ENCODE measurements around the gene KCNJ11. TPM values are rescaled to one million over a fixed set of nuclear protein-coding genes. Genes with fewer than 3 reads are reported as not detected.
"Not testable (repeated sequence)": the region's sequence is repeated elsewhere in the genome, so short reads cannot be mapped to it uniquely, and the experiment has no call there.

Gene KCNJ11
- polyA plus RNA-seq (2013, experiment 1 of 4), result 6.3 TPM
- polyA plus RNA-seq (2013, experiment 2 of 4), result 4.3 TPM
- 4.4 TPM for polyA plus RNA-seq (2013, experiment 3 of 4)
- polyA plus RNA-seq (2013, experiment 4 of 4), result 4.5 TPM

- Histone ChIP-seq H3K4me1 (ENCODE audit: control insufficient read depth, insufficient read depth, low read length) (no peaks in the 10 kb centered on the region), H3K36me3 (ENCODE audit: control insufficient read depth, insufficient read depth, low read length) (no peaks in the 10 kb centered on the region), H3K4me3 (ENCODE audit: insufficient read depth, low read depth, low read length) (peak within 1 kb of the TSS; percentile 50), H3K27ac (ENCODE audit: insufficient read depth, low read depth, low read length, poor library complexity, severe bottlenecking) (no peak within 1 kb of the TSS), H3K27me3 (ENCODE audit: control insufficient read depth, insufficient read depth, low read length, poor library complexity, severe bottlenecking) (peaks cover 9% of the 10 kb centered on the region), H3K9me3 (ENCODE audit: control insufficient read depth, low read length) (no peaks in the 10 kb centered on the region)
- 3 to 4% methylated on average over 53 of the region's 53 CpGs for WGBS, 2 experiments
These were observed at the start of gene KCNJ11 for GRCh38 chr11:17388609-17389210. Gene KCNJ11 (minus strand): TSS chr11:17388659. CDS start chr11:17388091, 568 bp downstream.

- WGBS, 2 experiments, result 86 to 88% methylated on average over 3 of the region's 3 CpGs
- no peak overlapping the region for H3K4me3 ChIP-seq (ENCODE audit: insufficient read depth, low read depth, low read length)
- no peaks in the 10 kb centered on the region for H3K36me3 ChIP-seq (ENCODE audit: control insufficient read depth, insufficient read depth, low read length)
- no peaks in the 10 kb centered on the region for H3K27me3 ChIP-seq (ENCODE audit: control insufficient read depth, insufficient read depth, low read length, poor library complexity, severe bottlenecking)
- H3K27ac ChIP-seq (ENCODE audit: insufficient read depth, low read depth, low read length, poor library complexity, severe bottlenecking), result no peak overlapping the region
- peaks cover 10% of the 10 kb centered on the region for H3K4me1 ChIP-seq (ENCODE audit: control insufficient read depth, insufficient read depth, low read length)
- H3K9me3 ChIP-seq (ENCODE audit: control insufficient read depth, low read length), result no peaks in the 10 kb centered on the region
These were observed 48.9 kb upstream of the KCNJ11 start for GRCh38 chr11:17437366-17437765.

- no peaks in the 10 kb centered on the region for H3K36me3 ChIP-seq (ENCODE audit: control insufficient read depth, insufficient read depth, low read length)
- no peaks in the 10 kb centered on the region for H3K9me3 ChIP-seq (ENCODE audit: control insufficient read depth, low read length)
- H3K4me3 ChIP-seq (ENCODE audit: insufficient read depth, low read depth, low read length), result no peak overlapping the region
- H3K27ac ChIP-seq (ENCODE audit: insufficient read depth, low read depth, low read length, poor library complexity, severe bottlenecking), result no peak overlapping the region
- peaks cover 15% of the 10 kb centered on the region for H3K4me1 ChIP-seq (ENCODE audit: control insufficient read depth, insufficient read depth, low read length)
- no peaks in the 10 kb centered on the region for H3K27me3 ChIP-seq (ENCODE audit: control insufficient read depth, insufficient read depth, low read length, poor library complexity, severe bottlenecking)
- WGBS, 2 experiments, result 88 to 95% methylated on average over 4 of the region's 4 CpGs
These were observed 45.6 kb upstream of the KCNJ11 start for GRCh38 chr11:17434108-17434507.

GRCh38 chr11:17432002-17432401, 43.5 kb upstream of the KCNJ11 start:
- no peak overlapping the region for H3K4me3 ChIP-seq (ENCODE audit: insufficient read depth, low read depth, low read length)
- peaks cover 15% of the 10 kb centered on the region for H3K4me1 ChIP-seq (ENCODE audit: control insufficient read depth, insufficient read depth, low read length)
- H3K27me3 ChIP-seq (ENCODE audit: control insufficient read depth, insufficient read depth, low read length, poor library complexity, severe bottlenecking), result no peaks in the 10 kb centered on the region
- H3K36me3 ChIP-seq (ENCODE audit: control insufficient read depth, insufficient read depth, low read length), result no peaks in the 10 kb centered on the region
- no peaks in the 10 kb centered on the region for H3K9me3 ChIP-seq (ENCODE audit: control insufficient read depth, low read length)
- 86 to 87% methylated on average over 7 of the region's 7 CpGs for WGBS, 2 experiments
- no peak overlapping the region for H3K27ac ChIP-seq (ENCODE audit: insufficient read depth, low read depth, low read length, poor library complexity, severe bottlenecking)

- Histone ChIP-seq H3K4me1 (ENCODE audit: control insufficient read depth, insufficient read depth, low read length) (peaks cover 15% of the 10 kb centered on the region), H3K27me3 (ENCODE audit: control insufficient read depth, insufficient read depth, low read length, poor library complexity, severe bottlenecking) (no peaks in the 10 kb centered on the region), H3K9me3 (ENCODE audit: control insufficient read depth, low read length) (no peaks in the 10 kb centered on the region), H3K27ac (ENCODE audit: insufficient read depth, low read depth, low read length, poor library complexity, severe bottlenecking) (no peak overlapping the region), H3K4me3 (ENCODE audit: insufficient read depth, low read depth, low read length) (no peak overlapping the region), H3K36me3 (ENCODE audit: control insufficient read depth, insufficient read depth, low read length) (no peaks in the 10 kb centered on the region)
- 90% methylated on average over 8 of the region's 8 CpGs for WGBS, 2 experiments
These were observed 42.7 kb upstream of the KCNJ11 start for GRCh38 chr11:17431139-17431538.

- no peaks in the 10 kb centered on the region for H3K36me3 ChIP-seq (ENCODE audit: control insufficient read depth, insufficient read depth, low read length)
- H3K27me3 ChIP-seq (ENCODE audit: control insufficient read depth, insufficient read depth, low read length, poor library complexity, severe bottlenecking), result no peaks in the 10 kb centered on the region
- no peak overlapping the region for H3K4me3 ChIP-seq (ENCODE audit: insufficient read depth, low read depth, low read length)
- no peaks in the 10 kb centered on the region for H3K9me3 ChIP-seq (ENCODE audit: control insufficient read depth, low read length)
- no peak overlapping the region for H3K27ac ChIP-seq (ENCODE audit: insufficient read depth, low read depth, low read length, poor library complexity, severe bottlenecking)
- WGBS, 2 experiments, result 90 to 91% methylated on average over 13 of the region's 13 CpGs
- peaks cover 15% of the 10 kb centered on the region for H3K4me1 ChIP-seq (ENCODE audit: control insufficient read depth, insufficient read depth, low read length)
These were observed 42.2 kb upstream of the KCNJ11 start for GRCh38 chr11:17430616-17431015.

- no peaks in the 10 kb centered on the region for H3K9me3 ChIP-seq (ENCODE audit: control insufficient read depth, low read length)
- no peaks in the 10 kb centered on the region for H3K36me3 ChIP-seq (ENCODE audit: control insufficient read depth, insufficient read depth, low read length)
- peaks cover 5% of the 10 kb centered on the region for H3K4me1 ChIP-seq (ENCODE audit: control insufficient read depth, insufficient read depth, low read length)
- H3K27ac ChIP-seq (ENCODE audit: insufficient read depth, low read depth, low read length, poor library complexity, severe bottlenecking), result no peak overlapping the region
- H3K27me3 ChIP-seq (ENCODE audit: control insufficient read depth, insufficient read depth, low read length, poor library complexity, severe bottlenecking), result no peaks in the 10 kb centered on the region
- WGBS, 2 experiments, result 85 to 95% methylated on average over 3 of the region's 3 CpGs
- H3K4me3 ChIP-seq (ENCODE audit: insufficient read depth, low read depth, low read length), result no peak overlapping the region
These were observed 40.5 kb upstream of the KCNJ11 start for GRCh38 chr11:17428925-17429324.

GRCh38 chr11:17428261-17428660, 39.8 kb upstream of the KCNJ11 start:
- H3K4me3 ChIP-seq (ENCODE audit: insufficient read depth, low read depth, low read length), result no peak overlapping the region
- no peaks in the 10 kb centered on the region for H3K36me3 ChIP-seq (ENCODE audit: control insufficient read depth, insufficient read depth, low read length)
- no peak overlapping the region for H3K27ac ChIP-seq (ENCODE audit: insufficient read depth, low read depth, low read length, poor library complexity, severe bottlenecking)
- H3K9me3 ChIP-seq (ENCODE audit: control insufficient read depth, low read length), result no peaks in the 10 kb centered on the region
- 94 to 96% methylated on average over 11 of the region's 11 CpGs for WGBS, 2 experiments
- no peaks in the 10 kb centered on the region for H3K27me3 ChIP-seq (ENCODE audit: control insufficient read depth, insufficient read depth, low read length, poor library complexity, severe bottlenecking)
- H3K4me1 ChIP-seq (ENCODE audit: control insufficient read depth, insufficient read depth, low read length), result peaks cover 5% of the 10 kb centered on the region

GRCh38 chr11:17426233-17426632, 37.8 kb upstream of the KCNJ11 start:
- not testable (repeated sequence) for H3K36me3 ChIP-seq (ENCODE audit: control insufficient read depth, insufficient read depth, low read length); H3K4me1 ChIP-seq (ENCODE audit: control insufficient read depth, insufficient read depth, low read length); H3K27ac ChIP-seq (ENCODE audit: insufficient read depth, low read depth, low read length, poor library complexity, severe bottlenecking); H3K9me3 ChIP-seq (ENCODE audit: control insufficient read depth, low read length); H3K4me3 ChIP-seq (ENCODE audit: insufficient read depth, low read depth, low read length); H3K27me3 ChIP-seq (ENCODE audit: control insufficient read depth, insufficient read depth, low read length, poor library complexity, severe bottlenecking)
- 83 to 98% methylated on average over 1 to 4 of the region's 5 CpGs for WGBS, 2 experiments

- WGBS, 2 experiments, result 89 to 90% methylated on average over 11 of the region's 11 CpGs
- no peak overlapping the region for H3K27ac ChIP-seq (ENCODE audit: insufficient read depth, low read depth, low read length, poor library complexity, severe bottlenecking)
These were observed 35.3 kb upstream of the KCNJ11 start for GRCh38 chr11:17423533-17424310.

More at GRCh38 chr11:17423533-17424310, 35.3 kb upstream of the KCNJ11 start:
- no peaks in the 10 kb centered on the region for H3K36me3 ChIP-seq (ENCODE audit: control insufficient read depth, insufficient read depth, low read length)
- H3K27me3 ChIP-seq (ENCODE audit: control insufficient read depth, insufficient read depth, low read length, poor library complexity, severe bottlenecking), result no peaks in the 10 kb centered on the region
- H3K4me3 ChIP-seq (ENCODE audit: insufficient read depth, low read depth, low read length), result no peak overlapping the region
- H3K4me1 ChIP-seq (ENCODE audit: control insufficient read depth, insufficient read depth, low read length), result no peaks in the 10 kb centered on the region
- H3K9me3 ChIP-seq (ENCODE audit: control insufficient read depth, low read length), result no peaks in the 10 kb centered on the region
